ENCODE results near the gene LBHD1. TPM values are rescaled to one million over a fixed set of nuclear protein-coding genes. Genes with fewer than 3 reads are reported as not detected.

Gene LBHD1
- total and polyA plus RNA-seq, 2 of the 13 experiments (the other 11 are each of a cell fraction or from before 2014, with no cell fraction given) = 3.2 to 3.7 TPM

DNA sequence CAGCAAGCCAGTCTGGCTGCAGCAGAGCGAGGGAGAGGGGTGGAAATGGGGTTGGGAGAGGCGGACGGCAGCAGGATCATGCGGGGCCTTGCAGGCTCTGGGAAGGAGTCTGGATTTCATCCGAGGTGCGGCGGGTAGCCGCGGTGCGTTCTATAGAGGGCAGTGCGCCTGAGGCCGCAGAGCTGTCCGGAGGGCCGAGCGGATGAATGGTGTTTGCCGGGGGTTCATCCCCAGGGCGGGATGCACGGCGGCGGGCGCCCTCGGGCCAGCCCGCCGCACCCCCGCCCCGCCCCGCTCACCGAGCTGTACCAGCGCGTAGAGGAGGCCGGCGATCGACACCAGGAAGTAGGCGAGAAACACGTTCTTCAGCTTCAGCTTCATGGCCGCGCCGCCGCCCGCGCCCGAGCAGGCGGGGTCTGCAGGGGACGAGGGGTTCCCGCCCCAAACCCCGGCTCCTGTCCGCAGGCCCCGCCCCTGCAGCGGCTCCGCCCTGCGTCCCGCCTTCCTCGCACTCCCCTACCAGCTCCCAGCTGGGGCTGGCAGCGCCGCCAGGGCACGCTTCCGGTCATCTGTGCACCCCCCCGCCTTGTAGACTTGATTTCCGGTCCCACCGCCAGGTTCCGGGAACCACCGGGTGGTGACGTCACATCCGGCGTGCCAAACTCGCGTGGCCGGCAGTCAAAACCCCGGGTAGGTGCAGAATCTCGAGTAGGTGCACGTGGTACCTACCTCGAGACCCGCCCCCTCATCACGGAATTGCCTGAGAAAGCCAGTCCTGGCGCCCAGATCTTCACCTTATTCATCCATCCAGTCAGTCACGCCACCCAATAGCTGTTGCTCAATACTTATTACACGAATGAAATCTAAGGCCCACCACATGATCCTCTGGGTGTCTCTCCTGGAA, 50.2 kb downstream of the LBHD1 start, which contains the start of gene B3GAT3 (continued):
- TF ChIP-seq, protein P1, sequence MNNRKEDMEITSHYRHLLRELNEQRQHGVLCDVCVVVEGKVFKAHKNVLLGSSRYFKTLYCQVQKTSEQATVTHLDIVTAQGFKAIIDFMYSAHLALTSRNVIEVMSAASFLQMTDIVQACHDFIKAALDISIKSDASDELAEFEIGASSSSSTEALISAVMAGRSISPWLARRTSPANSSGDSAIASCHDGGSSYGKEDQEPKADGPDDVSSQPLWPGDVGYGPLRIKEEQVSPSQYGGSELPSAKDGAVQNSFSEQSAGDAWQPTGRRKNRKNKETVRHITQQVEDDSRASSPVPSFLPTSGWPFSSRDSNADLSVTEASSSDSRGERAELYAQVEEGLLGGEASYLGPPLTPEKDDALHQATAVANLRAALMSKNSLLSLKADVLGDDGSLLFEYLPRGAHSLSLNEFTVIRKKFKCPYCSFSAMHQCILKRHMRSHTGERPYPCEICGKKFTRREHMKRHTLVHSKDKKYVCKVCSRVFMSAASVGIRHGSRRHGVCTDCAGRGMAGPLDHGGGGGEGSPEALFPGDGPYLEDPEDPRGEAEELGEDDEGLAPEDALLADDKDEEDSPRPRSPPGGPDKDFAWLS (CRISPR knock-in tag; IDR thresholded peaks at IDR 0.05; ENCODE audit: borderline replicate concordance) = no peak
- TF ChIP-seq ATAD3A (CRISPR knock-in tag; IDR thresholded peaks at IDR 0.05) (no peak), ZNF235 (CRISPR knock-in tag; IDR thresholded peaks at IDR 0.05; ENCODE audit: borderline replicate concordance) (no peak), LBX2 (CRISPR knock-in tag; IDR thresholded peaks at IDR 0.05; ENCODE audit: borderline replicate concordance) (0 out of 2 replicates have a peak, but pooled peaks have one; percentile 45), ZNF563 (CRISPR knock-in tag; IDR thresholded peaks at IDR 0.05) (no peak), ATF5 (CRISPR knock-in tag; IDR thresholded peaks at IDR 0.05; ENCODE audit: low read depth) (no peak), PRMT3 (CRISPR knock-in tag; IDR thresholded peaks at IDR 0.05; ENCODE audit: borderline replicate concordance, low read depth) (no peak), SMAD1 (CRISPR knock-in tag; IDR thresholded peaks at IDR 0.05; ENCODE audit: borderline replicate concordance, low read depth) (no peak; the same call in 1 of the 2 replicates), NONO (IDR thresholded peaks at IDR 0.05) (no peak), NONO (CRISPR knock-in tag; conservative IDR thresholded peaks at IDR 0.05) (peak; percentile 95), SATB2 (CRISPR knock-in tag; IDR thresholded peaks at IDR 0.05) (0 out of 2 replicates have a peak, but pooled peaks have one; percentile 43), YY1 (IDR thresholded peaks at IDR 0.05; ENCODE audit: insufficient read depth, insufficient replicate concordance, low read depth, low read length) (peak; percentile 68), ZBTB20 (CRISPR knock-in tag; IDR thresholded peaks at IDR 0.05; ENCODE audit: borderline replicate concordance, low read depth) (peak; percentile 81; the same call in 1 of the 2 replicates), NFYC (CRISPR knock-in tag; IDR thresholded peaks at IDR 0.05) (peak; percentile 58; the same call in 1 of the 2 replicates), ZNF704 (CRISPR knock-in tag; IDR thresholded peaks at IDR 0.05; ENCODE audit: borderline replicate concordance) (0 out of 2 replicates have a peak, but pooled peaks have one; percentile 68)
- TF ChIP-seq, protein P2, sequence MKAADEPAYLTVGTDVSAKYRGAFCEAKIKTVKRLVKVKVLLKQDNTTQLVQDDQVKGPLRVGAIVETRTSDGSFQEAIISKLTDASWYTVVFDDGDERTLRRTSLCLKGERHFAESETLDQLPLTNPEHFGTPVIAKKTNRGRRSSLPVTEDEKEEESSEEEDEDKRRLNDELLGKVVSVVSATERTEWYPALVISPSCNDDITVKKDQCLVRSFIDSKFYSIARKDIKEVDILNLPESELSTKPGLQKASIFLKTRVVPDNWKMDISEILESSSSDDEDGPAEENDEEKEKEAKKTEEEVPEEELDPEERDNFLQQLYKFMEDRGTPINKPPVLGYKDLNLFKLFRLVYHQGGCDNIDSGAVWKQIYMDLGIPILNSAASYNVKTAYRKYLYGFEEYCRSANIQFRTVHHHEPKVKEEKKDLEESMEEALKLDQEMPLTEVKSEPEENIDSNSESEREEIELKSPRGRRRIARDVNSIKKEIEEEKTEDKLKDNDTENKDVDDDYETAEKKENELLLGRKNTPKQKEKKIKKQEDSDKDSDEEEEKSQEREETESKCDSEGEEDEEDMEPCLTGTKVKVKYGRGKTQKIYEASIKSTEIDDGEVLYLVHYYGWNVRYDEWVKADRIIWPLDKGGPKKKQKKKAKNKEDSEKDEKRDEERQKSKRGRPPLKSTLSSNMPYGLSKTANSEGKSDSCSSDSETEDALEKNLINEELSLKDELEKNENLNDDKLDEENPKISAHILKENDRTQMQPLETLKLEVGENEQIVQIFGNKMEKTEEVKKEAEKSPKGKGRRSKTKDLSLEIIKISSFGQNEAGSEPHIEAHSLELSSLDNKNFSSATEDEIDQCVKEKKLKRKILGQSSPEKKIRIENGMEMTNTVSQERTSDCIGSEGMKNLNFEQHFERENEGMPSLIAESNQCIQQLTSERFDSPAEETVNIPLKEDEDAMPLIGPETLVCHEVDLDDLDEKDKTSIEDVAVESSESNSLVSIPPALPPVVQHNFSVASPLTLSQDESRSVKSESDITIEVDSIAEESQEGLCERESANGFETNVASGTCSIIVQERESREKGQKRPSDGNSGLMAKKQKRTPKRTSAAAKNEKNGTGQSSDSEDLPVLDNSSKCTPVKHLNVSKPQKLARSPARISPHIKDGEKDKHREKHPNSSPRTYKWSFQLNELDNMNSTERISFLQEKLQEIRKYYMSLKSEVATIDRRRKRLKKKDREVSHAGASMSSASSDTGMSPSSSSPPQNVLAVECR (CRISPR knock-in tag; IDR thresholded peaks at IDR 0.05; ENCODE audit: borderline replicate concordance) = peak; percentile 97
- TF ChIP-seq, protein P3, sequence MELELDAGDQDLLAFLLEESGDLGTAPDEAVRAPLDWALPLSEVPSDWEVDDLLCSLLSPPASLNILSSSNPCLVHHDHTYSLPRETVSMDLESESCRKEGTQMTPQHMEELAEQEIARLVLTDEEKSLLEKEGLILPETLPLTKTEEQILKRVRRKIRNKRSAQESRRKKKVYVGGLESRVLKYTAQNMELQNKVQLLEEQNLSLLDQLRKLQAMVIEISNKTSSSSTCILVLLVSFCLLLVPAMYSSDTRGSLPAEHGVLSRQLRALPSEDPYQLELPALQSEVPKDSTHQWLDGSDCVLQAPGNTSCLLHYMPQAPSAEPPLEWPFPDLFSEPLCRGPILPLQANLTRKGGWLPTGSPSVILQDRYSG (CRISPR knock-in tag; IDR thresholded peaks at IDR 0.05) = 0 out of 2 replicates have a peak, but pooled peaks have one; percentile 40

All from HepG2 (cell line).